ENCODE measurements around the gene MDN1.
"Not testable (repeated sequence)": the region's sequence is repeated elsewhere in the genome, so short reads cannot be mapped to it uniquely, and the experiment has no call there.

MDN1 gene

GRCh38 chr6:89655122-89655521 is 164.5 kb downstream of the MDN1 start:
- TF ChIP-seq CTCF (conservative IDR thresholded peaks at IDR 0.05; ENCODE audit: control insufficient read depth, insufficient read depth, low read depth, low read length), result no peak
- no peak overlapping the region for H3K4me3 ChIP-seq (ENCODE audit: control insufficient read depth, low read depth, low read length)

GRCh38 chr6:89650579-89650978 is 169.0 kb downstream of the MDN1 start:
- no peak for DNase-seq (ENCODE audit: low read depth)
- H3K4me3 ChIP-seq (ENCODE audit: control insufficient read depth, low read depth, low read length), result no peak overlapping the region
- TF ChIP-seq CTCF (conservative IDR thresholded peaks at IDR 0.05; ENCODE audit: control insufficient read depth, insufficient read depth, low read depth, low read length), result no peak

More at GRCh38 chr6:89655122-89655521, 164.5 kb downstream of the MDN1 start:
- peak; percentile 10 for DNase-seq (ENCODE audit: low read depth)

- H3K4me3 ChIP-seq (ENCODE audit: control insufficient read depth, low read depth, low read length), result no peak overlapping the region
- TF ChIP-seq CTCF (conservative IDR thresholded peaks at IDR 0.05; ENCODE audit: control insufficient read depth, insufficient read depth, low read depth, low read length), result no peak
- no peak for DNase-seq (ENCODE audit: low read depth)
Observed at GRCh38 chr6:89649682-89650081, 169.9 kb downstream of the MDN1 start.

- DNase-seq (ENCODE audit: low read depth), result no peak
- no peak for TF ChIP-seq CTCF (conservative IDR thresholded peaks at IDR 0.05; ENCODE audit: control insufficient read depth, insufficient read depth, low read depth, low read length)
Observed at GRCh38 chr6:89644864-89645263, 174.7 kb downstream of the MDN1 start.

GRCh38 chr6:89643406-89643805 is 176.2 kb downstream of the MDN1 start:
- TF ChIP-seq CTCF (conservative IDR thresholded peaks at IDR 0.05; ENCODE audit: control insufficient read depth, insufficient read depth, low read depth, low read length), result no peak
- no peak for DNase-seq (ENCODE audit: low read depth)
- no peak overlapping the region for H3K4me3 ChIP-seq (ENCODE audit: control insufficient read depth, low read depth, low read length)

More at GRCh38 chr6:89644864-89645263, 174.7 kb downstream of the MDN1 start:
- no peak overlapping the region for H3K4me3 ChIP-seq (ENCODE audit: control insufficient read depth, low read depth, low read length)

- no peak for DNase-seq (ENCODE audit: low read depth)
- no peak overlapping the region for H3K4me3 ChIP-seq (ENCODE audit: control insufficient read depth, low read depth, low read length)
- no peak for TF ChIP-seq CTCF (conservative IDR thresholded peaks at IDR 0.05; ENCODE audit: control insufficient read depth, insufficient read depth, low read depth, low read length)
Observed at GRCh38 chr6:89642956-89643355, 176.6 kb downstream of the MDN1 start.

GRCh38 chr6:89641581-89641980 is 178.0 kb downstream of the MDN1 start:
- H3K4me3 ChIP-seq (ENCODE audit: control insufficient read depth, low read depth, low read length); DNase-seq (ENCODE audit: low read depth): not testable (repeated sequence)
